A673 (cell line): Measurements from ENCODE around the gene RPL37A.

Experiments
- CTCF ChIP-seq: fragments of 300-800, 200-600 bp; sonication (generic); conservative IDR thresholded peaks from 2 replicates; pipeline ENCODE4 v1.5.1; 2017; ENCODE audit warnings: low read depth, mild to moderate bottlenecking, antibody characterized with exemption, low read length, moderate library complexity, mixed read lengths
- EZH2 ChIP-seq: fragments of 200-600 bp; sonication (generic); IDR thresholded peaks from 2 replicates; pipeline ENCODE4 v1.6.1; 2017; ENCODE audit warnings: borderline replicate concordance, low read depth, mild to moderate bottlenecking, mixed read lengths, antibody characterized with exemption, low read length; ENCODE audit not compliant: poor library complexity, severe bottlenecking

- TF ChIP-seq CTCF (no peak), EZH2 (no peak)
These were observed 34.4 kb upstream of the RPL37A start for GRCh38 chr2:216464104-216464720.
